Epithelial cell of proximal tubule (primary cell): ENCODE data around the gene TPTE2. TPM values are rescaled to one million over a fixed set of nuclear protein-coding genes. Genes with fewer than 3 reads are reported as not detected.
A peak's percentile ranks its signal among the peaks of the same experiment; 100 is the strongest.

Source experiments
- DNase-seq: peaks from one replicate; pipeline ENCODE4 v3.0.0-alpha.2; 2011; ENCODE audit warnings: low read depth
- H3K4me3 ChIP-seq: 2 replicates; pipeline ENCODE4 v1.5.1; 2011; ENCODE audit warnings: low read depth, mild to moderate bottlenecking, low read length
- CTCF ChIP-seq: conservative IDR thresholded peaks from 2 replicates; pipeline ENCODE4 v1.5.1; 2012; ENCODE audit warnings: low read depth, mild to moderate bottlenecking, low read length
- total RNA-seq: library from RNA; depleted of rRNA; stranded (reverse); fragments of >200 nt; gene quantifications from 2 replicates; pipeline ENCODE4 v1.2.3, GENCODE V29; 2015

The TPTE2 gene
- total RNA-seq, 1 donor from 2014 or later, result not detected

- no peak overlapping the region for H3K4me3 ChIP-seq
- TF ChIP-seq CTCF, result no peak
- no peak for DNase-seq
Observed at GRCh38 chr13:19589312-19589711, 28.0 kb upstream of the TPTE2 start.

- no peak for DNase-seq
- TF ChIP-seq CTCF, result peak; percentile 74
- H3K4me3 ChIP-seq, result no peak overlapping the region
Observed at GRCh38 chr13:19587635-19588300, 26.4 kb upstream of the TPTE2 start.

- peak overlapping the region; percentile 3 for H3K4me3 ChIP-seq
Observed at GRCh38 chr13:19586904-19587634, 25.7 kb upstream of the TPTE2 start.

GRCh38 chr13:19581675-19582074, 20.3 kb upstream of the TPTE2 start:
- no peak overlapping the region for H3K4me3 ChIP-seq
- DNase-seq, result no peak
- no peak for TF ChIP-seq CTCF

More at GRCh38 chr13:19586904-19587634, 25.7 kb upstream of the TPTE2 start:
- DNase-seq, result no peak
- TF ChIP-seq CTCF, result no peak

GRCh38 chr13:19575230-19575629, 13.9 kb upstream of the TPTE2 start:
- TF ChIP-seq CTCF, result no peak
- no peak for DNase-seq
- no peak overlapping the region for H3K4me3 ChIP-seq

- no peak for DNase-seq
- no peak for TF ChIP-seq CTCF
- H3K4me3 ChIP-seq, result no peak overlapping the region
Observed at GRCh38 chr13:19573120-19573716, 11.9 kb upstream of the TPTE2 start.
